Activated naive CD4-positive, alpha-beta T cell (primary cell): ENCODE measurements around the gene MICAL3.

Source experiments
- DNase-seq, 4 experiments: peaks; one replicate each; lab custom pipeline; 2025; lab: John Stamatoyannopoulos, UW

The MICAL3 gene

GRCh38 chr22:17930455-17931313 is 93.7 kb downstream of the MICAL3 start:
- no peak for DNase-seq

GRCh38 chr22:17929909-17930308 is 94.5 kb downstream of the MICAL3 start:
- DNase-seq: no peak

- no peak for DNase-seq
These were observed 96.0 kb downstream of the MICAL3 start for GRCh38 chr22:17928391-17928790.

- no peak for DNase-seq
These were observed 97.3 kb downstream of the MICAL3 start for GRCh38 chr22:17927062-17927461.

GRCh38 chr22:17926516-17926915 is 97.8 kb downstream of the MICAL3 start:
- no peak for DNase-seq

- no peak for DNase-seq
These were observed 98.9 kb downstream of the MICAL3 start for GRCh38 chr22:17925431-17925841.

GRCh38 chr22:17924735-17925364 is 99.5 kb downstream of the MICAL3 start:
- DNase-seq: no peak

- DNase-seq: no peak
These were observed 100.3 kb downstream of the MICAL3 start for GRCh38 chr22:17924076-17924475.

GRCh38 chr22:17922925-17923903 is 101.1 kb downstream of the MICAL3 start:
- DNase-seq: no peak

- DNase-seq: no peak
These were observed 102.2 kb downstream of the MICAL3 start for GRCh38 chr22:17921871-17922821.

GRCh38 chr22:17920992-17921650 is 103.2 kb downstream of the MICAL3 start:
- DNase-seq: no peak

GRCh38 chr22:17920145-17920605 is 104.2 kb downstream of the MICAL3 start:
- DNase-seq: no peak

GRCh38 chr22:17919276-17920144 is 104.9 kb downstream of the MICAL3 start:
- no peak for DNase-seq

- no peak for DNase-seq
These were observed 105.5 kb downstream of the MICAL3 start for GRCh38 chr22:17918840-17919239.

GRCh38 chr22:17917490-17917983 is 106.8 kb downstream of the MICAL3 start:
- DNase-seq: no peak

- no peak for DNase-seq
These were observed 108.0 kb downstream of the MICAL3 start for GRCh38 chr22:17916226-17916889.

- DNase-seq: no peak
These were observed 108.7 kb downstream of the MICAL3 start for GRCh38 chr22:17915676-17916075.

GRCh38 chr22:17915188-17915587 is 109.2 kb downstream of the MICAL3 start:
- no peak for DNase-seq

GRCh38 chr22:17914474-17914873 is 109.9 kb downstream of the MICAL3 start:
- DNase-seq: no peak
